ES-I3 (cell line): Measurements from ENCODE around the gene ALG12.
"Not testable (repeated sequence)": the region's sequence is repeated elsewhere in the genome, so short reads cannot be mapped to it uniquely, and the experiment has no call there.

Experiments used
- H3K36me3 ChIP-seq: 2 replicates; pipeline ENCODE4 v1.6.1; 2013; ENCODE audit warnings: mild to moderate bottlenecking, low read length, control low read depth, moderate library complexity; ENCODE audit not compliant: insufficient read depth
- H3K4me1 ChIP-seq: 2 replicates; pipeline ENCODE4 v1.6.1; 2013; ENCODE audit warnings: mild to moderate bottlenecking, control low read depth, low read length; ENCODE audit not compliant: insufficient read depth
- H3K9ac ChIP-seq: 2 replicates; pipeline ENCODE4 v1.6.1; 2013; ENCODE audit warnings: low read depth, mild to moderate bottlenecking, low read length, moderate library complexity
- H3K9me3 ChIP-seq: 2 replicates; pipeline ENCODE4 v1.6.1; 2013; ENCODE audit warnings: mild to moderate bottlenecking, low read length, moderate library complexity; ENCODE audit not compliant: control insufficient read depth, insufficient read depth

The ALG12 gene

DNA sequence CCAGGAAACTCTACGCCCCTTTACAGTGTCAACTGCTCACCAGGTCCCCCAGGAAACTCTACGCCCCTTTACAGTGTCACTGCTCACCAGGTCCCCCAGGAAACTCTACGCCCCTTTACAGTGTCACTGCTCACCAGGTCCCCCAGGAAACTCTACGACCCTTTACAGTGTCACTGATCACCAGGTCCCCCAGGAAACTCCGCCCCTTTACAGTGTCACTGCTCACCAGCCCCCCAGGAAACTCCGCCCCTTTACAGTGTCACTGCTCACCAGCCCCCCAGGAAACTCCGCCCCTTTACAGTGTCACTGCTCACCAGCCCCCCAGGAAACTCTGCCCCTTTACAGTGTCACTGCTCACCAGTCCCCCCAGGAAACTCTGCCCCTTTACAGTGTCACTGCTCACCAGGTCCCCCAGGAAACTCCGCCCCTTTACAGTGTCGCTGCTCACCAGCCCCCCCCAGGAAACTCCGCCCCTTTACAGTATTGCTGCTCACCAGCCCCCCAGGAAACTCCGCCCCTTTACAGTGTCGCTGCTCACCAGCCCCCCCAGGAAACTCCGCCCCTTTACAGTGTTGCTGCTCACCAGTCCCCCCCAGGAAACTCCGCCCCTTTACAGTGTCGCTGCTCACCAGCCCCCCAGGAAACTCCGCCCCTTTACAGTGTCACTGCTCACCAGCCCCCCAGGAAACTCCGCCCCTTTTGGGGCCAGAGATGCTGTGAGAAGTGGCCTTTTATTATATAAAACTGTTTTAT is 27.0 kb upstream of the ALG12 start:
- H3K36me3 ChIP-seq, H3K9me3 ChIP-seq, H3K9ac ChIP-seq: not testable (repeated sequence)
- peaks cover 21% of the 10 kb centered on the region; the same call in 1 of the 2 replicates for H3K4me1 ChIP-seq

DNA sequence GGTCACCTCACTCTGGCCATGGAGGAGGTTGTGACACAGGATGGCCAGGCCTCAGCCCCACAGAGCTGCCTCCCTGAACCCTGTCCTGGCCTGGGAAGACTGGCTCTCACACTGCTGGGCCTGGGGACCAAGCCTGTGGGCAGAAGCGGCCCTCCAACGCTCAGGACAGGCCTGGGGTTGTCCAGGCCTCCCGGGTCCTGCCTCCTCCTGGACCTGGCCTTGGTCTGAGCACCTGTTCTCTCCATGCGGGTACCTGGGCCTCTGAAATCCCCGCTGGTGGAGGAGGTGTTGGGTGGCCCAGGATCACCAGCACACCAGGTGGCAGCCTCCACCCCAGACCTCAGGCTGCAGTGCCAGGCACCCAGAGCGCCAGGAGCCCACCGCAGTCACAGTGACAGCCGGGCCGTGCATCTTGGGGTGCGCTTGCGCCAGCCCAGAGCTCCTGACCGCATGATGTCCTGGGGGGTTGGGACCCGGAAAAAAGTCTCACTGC is 26.2 kb upstream of the ALG12 start:
- H3K9ac ChIP-seq = no peak overlapping the region
- peaks cover 21% of the 10 kb centered on the region; the same call in 1 of the 2 replicates for H3K4me1 ChIP-seq
- no peaks in the 10 kb centered on the region for H3K9me3 ChIP-seq
- no peaks in the 10 kb centered on the region for H3K36me3 ChIP-seq

DNA sequence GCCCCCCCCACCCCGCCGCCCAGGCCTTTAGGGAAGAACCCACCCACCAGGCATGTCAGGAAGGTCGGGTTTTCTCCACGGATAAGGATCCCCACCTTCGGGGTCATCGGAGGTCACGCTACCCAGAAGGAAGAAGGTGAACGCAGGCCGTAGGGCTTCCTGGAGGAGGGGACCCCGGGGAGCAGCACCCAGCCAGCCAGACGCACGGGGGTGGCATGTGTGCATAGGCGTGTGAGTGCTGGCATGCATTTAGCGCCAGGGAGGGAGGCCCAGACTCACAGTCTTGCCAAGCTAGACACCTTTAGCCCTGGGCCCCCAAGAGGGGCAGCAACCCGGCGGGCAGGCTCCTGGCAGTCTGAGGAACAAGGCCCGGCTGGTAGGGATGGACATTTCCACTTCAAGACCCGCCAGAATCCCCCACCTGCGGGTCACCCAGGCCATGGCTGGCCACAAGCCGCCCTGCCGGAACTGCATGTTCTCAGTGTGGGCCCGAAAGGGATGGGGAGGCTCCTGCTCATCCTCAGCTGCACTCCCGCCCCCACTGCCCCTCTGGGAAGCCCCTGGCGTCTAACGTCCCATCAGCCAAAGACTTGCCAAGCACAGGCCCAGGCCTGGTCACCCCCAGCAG is 25.6 kb upstream of the ALG12 start:
- no peaks in the 10 kb centered on the region for H3K9me3 ChIP-seq
- H3K4me1 ChIP-seq = peaks cover 21% of the 10 kb centered on the region; the same call in 1 of the 2 replicates
- H3K36me3 ChIP-seq = no peaks in the 10 kb centered on the region
- H3K9ac ChIP-seq = no peak overlapping the region

DNA sequence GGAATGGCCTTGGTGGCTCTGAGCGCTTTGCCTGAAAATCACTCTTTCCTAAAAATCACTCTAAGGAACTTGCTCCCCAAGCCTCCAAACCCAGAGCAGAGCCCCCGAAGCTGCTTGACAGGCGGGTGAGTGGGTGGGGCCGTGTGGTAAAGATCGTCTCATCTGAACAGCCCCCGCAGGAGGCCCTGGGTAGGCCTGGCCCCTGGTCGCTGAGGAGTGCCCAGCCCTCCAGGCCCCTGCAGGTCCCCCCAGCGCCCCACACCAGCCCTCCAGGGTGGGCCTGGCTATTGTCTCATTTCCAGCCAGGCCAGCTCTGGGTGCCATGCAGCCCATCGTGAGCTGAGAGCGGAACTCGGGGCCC is 25.1 kb upstream of the ALG12 start:
- Histone ChIP-seq H3K9me3 (no peaks in the 10 kb centered on the region), H3K4me1 (peaks cover 21% of the 10 kb centered on the region; the same call in 1 of the 2 replicates), H3K9ac (no peak overlapping the region), H3K36me3 (no peaks in the 10 kb centered on the region)

DNA sequence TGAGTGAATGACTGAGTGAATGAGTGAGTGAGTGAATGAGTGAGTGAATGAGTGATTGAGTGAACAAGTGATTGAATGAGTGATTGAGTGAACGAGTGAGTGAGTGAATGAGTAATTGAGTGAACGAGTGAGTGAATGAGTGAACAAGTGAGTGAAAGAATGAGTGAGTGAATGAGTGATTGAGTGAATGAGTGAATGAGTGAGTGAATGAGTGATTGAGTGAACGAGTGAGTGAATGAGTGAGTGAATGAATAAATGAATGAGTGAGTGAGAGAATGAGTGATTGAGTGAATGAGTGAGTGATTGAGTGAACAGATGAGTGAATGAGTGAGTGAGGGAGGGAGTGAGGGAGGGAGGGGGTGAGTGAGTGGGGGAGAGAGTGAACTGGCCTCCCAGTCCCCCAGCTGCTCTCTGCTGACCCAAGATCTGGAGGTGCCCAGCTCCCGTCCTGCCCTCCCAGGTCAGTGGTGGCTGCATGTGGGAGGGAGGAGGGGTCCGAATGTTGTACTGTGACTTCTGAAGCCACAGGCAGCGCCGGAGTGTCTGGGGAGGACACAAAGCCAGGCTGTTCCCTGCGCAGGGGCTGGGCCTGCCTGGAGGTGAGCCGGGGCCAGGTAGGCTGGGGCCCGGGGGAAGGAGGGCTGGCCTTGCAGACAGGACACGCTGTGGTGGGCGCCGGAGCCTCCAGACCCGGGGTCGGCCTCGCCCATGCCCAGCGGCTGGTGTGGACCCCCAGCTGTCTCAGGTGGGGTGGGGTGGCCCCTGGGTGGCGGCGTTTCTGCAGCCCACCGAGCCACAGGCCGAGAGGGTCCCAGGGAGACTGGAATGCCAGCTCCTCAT is 24.5 kb upstream of the ALG12 start:
- Histone ChIP-seq H3K9ac (no peak overlapping the region), H3K9me3 (no peaks in the 10 kb centered on the region), H3K4me1 (peaks cover 19% of the 10 kb centered on the region; the same call in 1 of the 2 replicates), H3K36me3 (no peaks in the 10 kb centered on the region)

DNA sequence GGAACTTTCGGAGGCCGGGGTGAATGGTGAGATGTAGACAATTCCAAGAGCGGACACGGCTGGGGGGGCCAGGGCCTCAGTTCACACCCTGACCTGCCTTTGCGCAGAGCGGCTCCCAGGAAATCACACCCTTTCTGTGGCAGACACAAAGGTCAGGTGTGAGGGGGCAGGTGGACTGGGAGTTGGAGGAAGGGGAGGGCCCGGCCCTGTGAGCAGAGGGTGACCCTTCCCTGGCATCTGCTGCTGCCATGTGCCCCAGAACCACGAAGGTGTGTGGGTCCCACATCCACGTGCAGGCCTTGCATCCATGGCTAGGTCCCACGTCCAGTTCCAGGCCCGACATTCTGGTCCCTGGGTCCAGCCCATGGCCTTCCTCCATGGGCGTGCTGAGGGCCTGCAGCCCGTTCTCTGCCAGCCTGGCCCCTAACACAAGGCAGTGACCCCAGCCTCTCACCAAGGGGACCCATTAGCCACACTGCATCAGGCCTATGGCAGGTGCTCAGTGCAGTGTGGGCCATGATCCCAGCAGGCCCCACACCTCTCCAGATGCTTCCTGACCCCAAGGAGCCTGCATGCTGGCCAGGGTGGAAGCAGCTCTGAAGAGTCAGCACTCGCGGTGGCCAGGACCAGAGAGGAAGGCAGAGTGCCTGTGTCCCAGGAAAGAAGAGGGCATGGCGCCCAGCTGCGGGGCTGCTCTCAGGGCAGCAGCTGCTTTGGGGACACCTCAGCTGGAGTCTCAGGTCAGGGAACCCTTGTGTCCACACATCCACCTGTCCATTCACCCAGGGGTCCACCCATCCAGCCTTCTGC is 23.5 kb upstream of the ALG12 start:
- H3K4me1 ChIP-seq = peaks cover 19% of the 10 kb centered on the region; the same call in 1 of the 2 replicates

DNA sequence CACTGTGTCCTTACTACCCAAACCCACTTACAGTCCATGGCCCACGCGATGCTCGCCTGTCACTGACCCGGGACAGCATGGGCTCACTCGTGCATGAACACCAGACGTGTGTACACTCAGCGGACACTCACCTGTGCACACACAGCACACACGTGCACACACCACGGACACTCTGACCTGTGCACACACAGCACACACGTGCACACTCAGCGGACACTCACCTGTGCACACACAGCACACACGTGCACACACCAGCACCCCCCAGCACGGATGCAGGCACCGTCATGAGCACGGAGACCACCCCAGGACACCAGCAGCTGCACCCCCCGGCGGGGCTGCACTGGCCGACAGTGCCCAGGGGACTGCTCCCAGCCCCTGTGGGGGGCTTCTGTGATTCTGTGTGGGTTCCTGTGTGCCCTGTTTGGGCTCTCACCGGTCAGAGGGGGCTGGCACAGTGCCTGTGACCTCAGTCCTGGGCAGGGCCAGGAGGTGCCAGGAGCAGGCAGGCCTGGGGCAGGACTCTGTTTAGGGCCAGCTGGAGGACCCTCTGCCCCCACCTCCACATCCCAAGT is 20.4 kb upstream of the ALG12 start:
- H3K9me3 ChIP-seq = no peaks in the 10 kb centered on the region
- peaks cover 12% of the 10 kb centered on the region; the same call in 1 of the 2 replicates for H3K4me1 ChIP-seq
- no peak overlapping the region for H3K9ac ChIP-seq
- H3K36me3 ChIP-seq = no peaks in the 10 kb centered on the region

More for the DNA sequence above, 23.5 kb upstream of the ALG12 start:
- Histone ChIP-seq H3K9ac (no peak overlapping the region), H3K9me3 (no peaks in the 10 kb centered on the region), H3K36me3 (no peaks in the 10 kb centered on the region)

DNA sequence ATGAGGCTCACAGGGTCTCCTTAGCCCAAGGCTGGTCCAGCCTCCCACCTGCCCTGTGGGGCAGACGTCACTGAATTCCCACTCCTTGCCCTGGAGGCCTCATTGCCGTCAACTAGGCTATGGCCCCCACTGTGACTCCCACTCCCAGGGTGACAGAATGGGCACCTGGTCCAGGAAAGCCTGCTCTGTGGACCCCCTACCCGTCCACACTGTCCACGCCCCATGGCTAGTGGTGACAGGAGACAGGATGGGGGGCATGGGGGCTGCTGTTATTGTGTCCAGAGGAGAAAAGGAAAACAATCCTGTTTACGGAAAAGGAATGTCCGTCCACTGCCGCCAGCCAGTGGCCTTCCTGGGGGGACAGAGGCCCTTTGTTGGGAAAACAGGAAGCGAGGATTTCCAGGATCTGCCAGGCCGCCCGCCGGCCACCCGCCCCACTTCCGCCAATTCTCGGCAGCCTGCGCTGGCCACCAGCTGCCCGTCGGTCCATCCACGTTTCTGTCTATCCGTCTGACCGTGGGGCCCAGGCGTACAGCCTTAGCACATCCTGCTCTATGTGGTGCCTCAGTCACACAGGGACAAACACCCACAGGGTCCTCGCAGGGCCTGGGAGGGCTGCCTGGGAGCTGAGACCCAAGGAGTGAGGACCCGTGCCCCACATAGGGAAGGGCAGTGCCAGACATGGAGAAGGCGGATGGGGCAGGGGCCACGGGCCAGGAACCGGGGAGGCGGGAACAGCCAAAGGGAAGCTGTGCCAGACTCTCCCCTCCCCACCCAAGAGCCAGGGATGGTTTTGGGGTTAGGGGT is 19.7 kb upstream of the ALG12 start:
- Histone ChIP-seq H3K9me3 (no peaks in the 10 kb centered on the region), H3K36me3 (no peaks in the 10 kb centered on the region), H3K4me1 (peaks cover 12% of the 10 kb centered on the region; the same call in 1 of the 2 replicates), H3K9ac (no peak overlapping the region)

DNA sequence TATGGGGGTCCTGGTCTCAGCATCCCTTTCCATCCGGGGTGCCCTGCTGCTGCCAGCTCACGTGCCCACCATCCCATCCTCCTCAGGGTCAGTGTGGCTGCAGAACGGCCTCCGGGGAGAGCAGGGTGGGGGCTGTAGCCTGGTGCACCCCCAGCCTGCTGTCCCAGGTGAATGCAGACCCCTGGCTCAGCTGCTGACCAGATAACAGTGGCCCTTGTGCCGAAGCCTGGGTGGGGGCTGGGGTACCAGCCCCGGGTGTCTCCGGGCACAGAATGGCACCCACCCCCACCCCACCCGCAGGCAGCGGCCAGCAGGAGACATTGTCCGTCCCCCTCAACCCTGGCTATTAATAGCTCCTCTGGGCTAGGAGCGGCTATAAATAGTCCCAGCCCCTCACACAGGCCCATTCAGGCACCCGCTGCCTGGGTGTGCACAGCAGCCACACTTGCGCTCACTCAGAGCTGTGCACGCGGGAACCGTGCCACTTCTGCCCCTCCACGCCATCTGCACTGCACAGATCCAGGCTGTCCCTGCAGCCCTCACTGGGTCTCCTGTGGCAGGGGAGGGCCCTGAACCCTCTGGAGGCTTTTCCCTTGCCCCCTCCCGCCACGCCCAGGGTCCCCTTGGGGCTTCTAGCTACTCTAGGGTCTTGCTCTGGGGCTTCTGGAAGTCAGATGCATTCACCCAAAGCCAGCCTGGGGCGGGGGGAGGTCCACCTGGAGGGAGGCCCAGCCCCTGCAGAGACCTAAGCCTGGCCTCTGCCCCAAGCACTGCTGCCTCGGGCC is 18.9 kb upstream of the ALG12 start:
- Histone ChIP-seq H3K36me3 (no peaks in the 10 kb centered on the region), H3K4me1 (peaks cover 12% of the 10 kb centered on the region; the same call in 1 of the 2 replicates), H3K9me3 (no peaks in the 10 kb centered on the region), H3K9ac (no peak overlapping the region)

DNA sequence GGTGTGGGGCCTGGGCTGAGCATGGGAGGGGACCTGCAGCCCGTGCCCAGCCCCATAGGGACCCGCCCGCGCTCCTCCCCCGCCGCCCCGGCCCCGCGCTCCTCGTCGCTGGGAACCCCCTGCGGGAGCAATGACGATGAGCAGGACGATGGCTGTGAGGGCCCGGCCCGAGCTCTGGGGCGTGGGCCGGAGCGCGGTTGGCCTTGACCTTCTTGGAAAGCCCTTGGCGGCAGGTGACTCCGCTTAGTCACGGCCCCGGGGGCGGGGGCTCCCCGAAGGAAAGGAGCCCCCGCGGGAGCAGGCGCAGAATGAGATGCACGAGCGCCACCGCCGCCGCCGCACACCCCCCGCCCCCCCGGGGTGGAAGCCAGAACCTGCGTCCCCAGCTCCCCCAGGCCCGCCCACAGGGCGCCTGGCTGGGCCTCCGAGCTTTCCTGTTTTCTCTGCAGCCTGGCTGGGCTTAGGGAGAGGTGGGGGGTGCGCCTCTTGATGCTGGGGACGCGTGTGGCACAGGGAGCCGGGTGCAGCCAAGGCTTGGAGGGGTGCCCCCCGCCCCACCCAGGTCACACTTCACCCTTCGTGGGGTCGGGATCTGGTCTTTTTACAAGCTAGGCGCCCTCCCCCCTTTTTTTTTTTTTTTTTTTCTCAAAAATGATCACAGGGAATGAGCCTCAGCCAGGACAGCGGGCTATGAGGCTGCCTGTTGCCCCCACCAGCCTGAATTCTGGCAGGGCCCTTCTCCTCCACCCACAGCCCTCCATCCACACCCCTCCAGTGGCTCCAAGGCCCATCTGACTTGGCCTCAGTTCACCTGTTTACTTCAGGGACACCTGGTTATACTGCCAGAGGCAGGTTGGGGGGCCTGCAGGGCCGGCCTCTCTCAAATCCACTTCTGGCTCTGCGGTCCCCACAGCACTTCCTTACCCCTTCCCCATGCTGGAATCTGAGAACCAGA is 18.1 kb upstream of the ALG12 start:
- peaks cover 12% of the 10 kb centered on the region; the same call in 1 of the 2 replicates for H3K4me1 ChIP-seq
- H3K9me3 ChIP-seq = no peaks in the 10 kb centered on the region
- no peaks in the 10 kb centered on the region for H3K36me3 ChIP-seq
- peak overlapping the region; percentile 40 for H3K9ac ChIP-seq

DNA sequence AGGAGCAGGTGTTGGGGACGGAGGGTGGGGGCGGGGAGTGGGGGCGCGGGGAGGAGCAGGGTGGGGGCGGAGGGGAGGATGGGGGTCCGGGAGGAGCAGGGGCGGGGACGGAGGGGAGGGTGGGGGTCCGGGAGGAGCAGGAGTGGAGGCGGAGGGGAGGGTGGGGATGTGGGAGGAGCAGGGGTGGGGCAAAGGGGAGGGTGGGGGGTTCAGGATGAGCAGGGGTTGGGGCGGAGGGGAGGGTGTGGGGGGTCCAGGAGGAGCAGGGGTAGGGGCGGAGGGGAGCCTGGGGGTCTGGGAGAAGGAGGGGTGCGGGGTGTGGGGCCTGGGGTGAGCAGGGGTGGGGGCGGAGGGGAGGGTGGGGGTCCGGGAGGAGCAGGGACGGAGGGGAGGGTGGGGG is 17.3 kb upstream of the ALG12 start:
- Histone ChIP-seq H3K9ac (no peak overlapping the region), H3K9me3 (no peaks in the 10 kb centered on the region), H3K36me3 (no peaks in the 10 kb centered on the region), H3K4me1 (peaks cover 12% of the 10 kb centered on the region; the same call in 1 of the 2 replicates)
